Fibroblast of villous mesenchyme (primary cell): ENCODE results near the gene CLUH. TPM values are rescaled to one million over a fixed set of nuclear protein-coding genes. Genes with fewer than 3 reads are reported as not detected.

Source experiments
- DNase-seq: peaks from one replicate; pipeline ENCODE4 v3.0.0-alpha.2; 2010; ENCODE audit warnings: low read depth
- H3K4me3 ChIP-seq: 2 replicates; pipeline ENCODE4 v1.5.1; 2011; ENCODE audit warnings: low read depth, mild to moderate bottlenecking, low read length
- CTCF ChIP-seq: IDR thresholded peaks from 2 replicates; pipeline ENCODE4 v1.5.1; 2012; ENCODE audit warnings: low read depth, mild to moderate bottlenecking, low read length; ENCODE audit not compliant: insufficient read depth
- total RNA-seq: library from RNA; depleted of rRNA; stranded (reverse); fragments of >200 nt; gene quantifications from 2 replicates; pipeline ENCODE4 v1.2.3, GENCODE V29; 2012

Gene CLUH
- total RNA-seq, 1 donor, result 42.7 TPM

DNA sequence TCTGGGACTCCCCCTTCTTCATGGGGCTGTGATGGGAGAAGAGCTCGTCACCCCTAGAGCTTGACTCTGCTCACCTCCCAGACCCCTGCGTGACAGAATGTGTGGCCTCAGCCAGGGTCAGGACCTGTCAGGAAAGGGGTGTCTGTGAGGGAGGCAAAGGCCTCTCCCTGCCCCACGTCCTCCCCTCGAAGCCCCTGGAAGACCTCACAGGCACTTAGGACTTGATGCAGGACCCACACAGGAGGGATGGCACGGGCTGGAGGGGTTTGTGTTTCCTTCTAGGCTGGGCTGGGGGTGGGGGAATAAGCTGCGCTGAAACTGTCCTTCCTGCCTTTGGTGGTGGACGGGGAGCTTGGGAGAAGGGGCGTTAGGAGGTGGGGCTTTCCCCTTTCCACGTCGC is 11.0 kb upstream of the CLUH start:
- TF ChIP-seq CTCF, result no peak
- no peak overlapping the region for H3K4me3 ChIP-seq
- no peak for DNase-seq

- no peak overlapping the region for H3K4me3 ChIP-seq
- no peak for DNase-seq
- no peak for TF ChIP-seq CTCF
Observed at GRCh38 chr17:2721603-2722002, 10.0 kb upstream of the CLUH start.

- DNase-seq, result no peak
- no peak for TF ChIP-seq CTCF
- H3K4me3 ChIP-seq, result no peak overlapping the region
Observed at GRCh38 chr17:2719861-2720260, 8.3 kb upstream of the CLUH start.

DNA sequence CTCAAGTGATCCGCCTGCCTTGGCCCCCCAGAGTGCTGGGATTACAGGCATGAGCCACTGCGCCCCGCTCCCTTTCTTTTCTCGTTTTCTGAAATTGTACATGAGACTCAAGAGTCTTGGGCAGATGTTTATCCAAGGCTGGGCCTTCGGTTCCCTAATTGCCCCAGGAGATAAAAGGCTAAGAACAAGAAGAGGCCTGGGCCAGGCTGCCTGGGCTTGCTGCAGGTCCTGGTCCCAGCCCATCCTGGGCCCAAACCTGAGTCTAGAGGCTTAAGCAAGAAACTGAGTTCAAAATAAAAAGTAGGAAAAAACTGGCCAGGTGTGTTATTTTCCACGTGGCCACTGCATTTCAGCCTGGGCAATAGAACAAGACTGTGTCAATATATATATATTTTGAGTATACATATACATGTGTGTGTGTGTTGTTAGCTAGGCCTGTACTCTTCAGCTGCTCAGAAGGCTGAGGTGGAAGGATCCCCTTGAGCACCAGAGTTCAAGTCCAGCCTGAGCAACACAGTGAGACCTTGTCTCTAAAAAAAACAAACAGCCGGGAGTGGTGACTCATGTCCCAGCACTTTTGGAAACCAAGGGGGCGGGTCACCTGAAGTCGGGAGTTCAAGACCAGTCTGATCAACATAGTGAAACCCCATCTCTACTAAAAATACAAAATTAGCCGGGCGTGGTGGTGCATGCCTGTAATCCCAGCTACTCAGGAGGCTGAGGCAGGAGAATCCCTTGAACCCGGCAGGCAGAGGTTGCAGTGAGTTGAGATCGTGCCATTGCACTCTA is 6.8 kb upstream of the CLUH start:
- H3K4me3 ChIP-seq, result no peak overlapping the region
- DNase-seq, result no peak
- no peak for TF ChIP-seq CTCF

DNA sequence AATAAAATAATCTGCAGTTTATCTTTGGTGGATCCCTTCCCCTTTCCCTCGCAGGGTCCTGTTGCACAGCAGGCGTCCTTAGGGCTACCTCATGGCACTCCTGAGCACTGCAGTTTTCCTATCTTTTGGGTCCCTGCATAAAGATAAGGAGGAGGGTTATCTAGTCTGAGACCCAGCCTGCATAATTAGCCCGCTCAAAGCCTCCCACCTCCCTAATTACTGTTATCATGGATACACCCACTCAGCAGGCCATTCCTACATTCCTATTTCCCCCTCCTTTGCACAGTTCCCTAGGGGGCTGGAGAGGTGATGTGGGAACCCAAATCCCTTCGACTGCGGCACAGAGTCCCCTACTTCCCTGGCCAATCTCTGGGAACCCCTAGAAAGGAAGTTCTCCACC is 5.1 kb upstream of the CLUH start:
- no peak for DNase-seq
- no peak for TF ChIP-seq CTCF

DNA sequence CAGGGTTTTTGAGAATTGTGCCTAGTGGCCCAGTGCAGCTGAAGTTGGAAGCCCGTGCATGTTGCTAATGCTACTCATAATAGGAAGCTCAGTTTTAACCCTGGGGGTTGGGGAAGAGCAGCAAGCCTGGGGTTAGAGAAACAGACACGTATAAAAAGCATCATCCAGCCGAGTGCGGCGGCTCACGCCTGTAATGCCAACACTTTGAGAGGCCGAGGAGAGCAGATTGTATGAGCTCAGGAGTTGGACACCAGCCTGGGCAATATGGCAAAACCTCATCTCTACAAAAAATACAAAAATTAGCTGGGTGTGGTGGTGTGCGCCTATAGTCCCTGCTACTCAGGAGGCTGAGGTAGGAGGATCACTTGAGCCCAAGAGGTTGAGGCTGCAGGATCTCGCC is 2.3 kb upstream of the CLUH start:
- no peak for TF ChIP-seq CTCF
- H3K4me3 ChIP-seq, result no peak overlapping the region
- no peak for DNase-seq

More for the DNA sequence above, 5.1 kb upstream of the CLUH start:
- no peak overlapping the region for H3K4me3 ChIP-seq
